HepG2 (cell line): ENCODE measurements around the gene TRIM15.

Experiments
- CTCF ChIP-seq: sonication (generic); formaldehyde crosslinking; IDR thresholded peaks from 2 replicates; pipeline ENCODE4 v1.5.0; 2020; ENCODE audit warnings: mild to moderate bottlenecking, missing genetic modification reagents, moderate library complexity
- EZH2 ChIP-seq: conservative IDR thresholded peaks from 2 replicates; pipeline ENCODE4 v1.6.1; 2012; ENCODE audit warnings: mild to moderate bottlenecking, low read depth, low read length, moderate library complexity
- ZNF224 ChIP-seq: sonication (generic); formaldehyde crosslinking; IDR thresholded peaks from 2 replicates; pipeline ENCODE4 v1.5.0; 2020; ENCODE audit warnings: mild to moderate bottlenecking, missing genetic modification reagents
- ZNF253 ChIP-seq: sonication (generic); formaldehyde crosslinking; IDR thresholded peaks from 2 replicates; pipeline ENCODE4 v1.8.0; 2022; ENCODE audit warnings: mild to moderate bottlenecking, missing genetic modification reagents, borderline replicate concordance
- ZNF503 ChIP-seq: sonication (generic); formaldehyde crosslinking; IDR thresholded peaks from 2 replicates; pipeline ENCODE4 v1.4.0; 2020; ENCODE audit warnings: missing genetic modification reagents
- TF ChIP-seq, protein P1 (sequence below): IDR thresholded peaks from 2 replicates; pipeline ENCODE4 v1.6.1; 2012; ENCODE audit warnings: inconsistent platforms

- TF ChIP-seq, protein P1, sequence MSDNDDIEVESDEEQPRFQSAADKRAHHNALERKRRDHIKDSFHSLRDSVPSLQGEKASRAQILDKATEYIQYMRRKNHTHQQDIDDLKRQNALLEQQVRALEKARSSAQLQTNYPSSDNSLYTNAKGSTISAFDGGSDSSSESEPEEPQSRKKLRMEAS = no peak; the same call in 1 of the 2 replicates
- TF ChIP-seq CTCF (CRISPR knock-in tag) (peak; percentile 100), EZH2 (no peak), ZNF503 (CRISPR knock-in tag) (no peak), ZNF253 (CRISPR knock-in tag) (no peak), ZNF224 (CRISPR knock-in tag) (no peak)
These were observed 32.2 kb upstream of the TRIM15 start for GRCh38 chr6:30130887-30131862.
